Measurements from ENCODE around the gene LMCD1. TPM values are rescaled to one million over a fixed set of nuclear protein-coding genes. Genes with fewer than 3 reads are reported as not detected.
"Not testable (repeated sequence)": the region's sequence is repeated elsewhere in the genome, so short reads cannot be mapped to it uniquely, and the experiment has no call there.

Gene LMCD1
- total RNA-seq, 2 experiments from 2014 or later = 0.36 to 0.55 TPM

- H3K4me3 Mint-ChIP-seq = no peak overlapping the region
- intact Hi-C loops (cut with DNase I, micrococcal nuclease) = no loop called here
- H3K27me3 Mint-ChIP-seq = no peaks in the 10 kb centered on the region
- ChIA-PET POLR2A (no interaction called here), CTCF (no interaction called here)
- no peak overlapping the region for H3K4me3 ChIP-seq (ENCODE audit: low read length)
- H3K27me3 ChIP-seq (ENCODE audit: control insufficient read depth in 1 of 2, insufficient read depth in 2 of 2, low read length in 2 of 2) = no peaks in the 10 kb centered on the region
- no peak for DNase-seq
- no peaks in the 10 kb centered on the region for H3K36me3 ChIP-seq (ENCODE audit: insufficient read depth, low read length)
- H3K36me3 Mint-ChIP-seq (ENCODE audit: low read depth) = no peaks in the 10 kb centered on the region
- no peak overlapping the region for H3K27ac ChIP-seq (ENCODE audit: low read depth in 1 of 2, low read length in 2 of 2)
- no peak for ATAC-seq (ENCODE audit: poor library complexity)
- no peak overlapping the region for H3K27ac Mint-ChIP-seq
- no peaks in the 10 kb centered on the region for H3K4me1 ChIP-seq (ENCODE audit: insufficient read depth, low read length)
- no peaks in the 10 kb centered on the region for H3K9me3 Mint-ChIP-seq
- H3K4me1 Mint-ChIP-seq (ENCODE audit: low read depth) = no peaks in the 10 kb centered on the region
- H3K9me3 ChIP-seq (ENCODE audit: control insufficient read depth in 1 of 2, insufficient read depth in 1 of 2, low read length in 2 of 2) = no peaks in the 10 kb centered on the region
- TF ChIP-seq CTCF (IDR thresholded peaks at IDR 0.05) = no peak
Measured at GRCh38 chr3:8578282-8578681, 76.7 kb downstream of the LMCD1 start.

DNA sequence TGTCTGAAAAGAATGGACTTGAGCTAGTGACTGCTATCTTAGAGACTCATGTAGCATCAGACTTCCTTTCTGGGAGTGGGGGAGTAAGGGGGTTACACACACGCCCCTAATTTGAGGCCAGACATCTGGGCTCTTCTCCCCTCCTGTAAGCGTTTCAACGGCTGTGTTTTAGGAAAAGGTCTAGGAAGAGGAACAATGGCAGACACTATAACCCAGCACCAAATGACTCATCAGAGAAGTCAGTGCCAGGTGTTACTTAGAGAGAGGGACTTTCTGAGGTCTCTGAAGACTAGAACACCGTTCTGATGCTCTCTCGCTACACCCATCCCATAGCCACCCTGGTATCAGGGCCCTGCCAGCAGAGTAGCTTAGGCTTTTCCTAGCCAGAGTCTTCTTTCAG, 77.5 kb downstream of the LMCD1 start:
- no peak overlapping the region for H3K27ac Mint-ChIP-seq
- intact Hi-C loops (cut with DNase I, micrococcal nuclease) = no loop called here
- DNase-seq (no peak), ATAC-seq (ENCODE audit: poor library complexity) (no peak)
- no peaks in the 10 kb centered on the region for H3K4me1 Mint-ChIP-seq (ENCODE audit: low read depth)
- peaks cover 0 to 4% of the 10 kb centered on the region in 2 experiments for H3K9me3 ChIP-seq (ENCODE audit: control insufficient read depth in 1 of 2, insufficient read depth in 1 of 2, low read length in 2 of 2)
- no peaks in the 10 kb centered on the region for H3K9me3 Mint-ChIP-seq
- H3K4me1 ChIP-seq (ENCODE audit: insufficient read depth, low read length) = no peaks in the 10 kb centered on the region
- no peaks in the 10 kb centered on the region for H3K27me3 ChIP-seq (ENCODE audit: control insufficient read depth in 1 of 2, insufficient read depth in 2 of 2, low read length in 2 of 2)
- ChIA-PET POLR2A (no interaction called here), CTCF (no interaction called here)
- no peak overlapping the region for H3K4me3 Mint-ChIP-seq
- no peak overlapping the region for H3K4me3 ChIP-seq (ENCODE audit: low read length)
- no peaks in the 10 kb centered on the region for H3K36me3 Mint-ChIP-seq (ENCODE audit: low read depth)
- H3K27me3 Mint-ChIP-seq = no peaks in the 10 kb centered on the region
- no peak overlapping the region for H3K27ac ChIP-seq (ENCODE audit: low read depth in 1 of 2, low read length in 2 of 2)
- no peaks in the 10 kb centered on the region for H3K36me3 ChIP-seq (ENCODE audit: insufficient read depth, low read length)
- TF ChIP-seq CTCF (IDR thresholded peaks at IDR 0.05) = no peak

GRCh38 chr3:8579943-8580342, 78.3 kb downstream of the LMCD1 start:
- Histone ChIP-seq H3K9me3 (ENCODE audit: control insufficient read depth in 1 of 2, insufficient read depth in 1 of 2, low read length in 2 of 2) (peaks cover 0 to 4% of the 10 kb centered on the region in 2 experiments), H3K27me3 (ENCODE audit: control insufficient read depth in 1 of 2, insufficient read depth in 2 of 2, low read length in 2 of 2) (no peaks in the 10 kb centered on the region), H3K4me3 (ENCODE audit: low read length) (no peak overlapping the region), H3K4me1 (ENCODE audit: insufficient read depth, low read length) (no peaks in the 10 kb centered on the region), H3K27ac (ENCODE audit: low read depth in 1 of 2, low read length in 2 of 2) (no peak overlapping the region), H3K36me3 (ENCODE audit: insufficient read depth, low read length) (no peaks in the 10 kb centered on the region)
- no peak for DNase-seq
- H3K4me1 Mint-ChIP-seq (ENCODE audit: low read depth) = no peaks in the 10 kb centered on the region
- no peak for ATAC-seq (ENCODE audit: poor library complexity)
- POLR2A ChIA-PET = no interaction called here
- TF ChIP-seq CTCF (IDR thresholded peaks at IDR 0.05) = no peak
- H3K9me3 Mint-ChIP-seq = no peaks in the 10 kb centered on the region
- no peaks in the 10 kb centered on the region for H3K36me3 Mint-ChIP-seq (ENCODE audit: low read depth)
- H3K27me3 Mint-ChIP-seq = peaks cover 3% of the 10 kb centered on the region
- H3K4me3 Mint-ChIP-seq = no peak overlapping the region
- CTCF ChIA-PET = no interaction called here
- intact Hi-C loops (cut with DNase I, micrococcal nuclease) = no loop called here
- H3K27ac Mint-ChIP-seq = no peak overlapping the region

DNA sequence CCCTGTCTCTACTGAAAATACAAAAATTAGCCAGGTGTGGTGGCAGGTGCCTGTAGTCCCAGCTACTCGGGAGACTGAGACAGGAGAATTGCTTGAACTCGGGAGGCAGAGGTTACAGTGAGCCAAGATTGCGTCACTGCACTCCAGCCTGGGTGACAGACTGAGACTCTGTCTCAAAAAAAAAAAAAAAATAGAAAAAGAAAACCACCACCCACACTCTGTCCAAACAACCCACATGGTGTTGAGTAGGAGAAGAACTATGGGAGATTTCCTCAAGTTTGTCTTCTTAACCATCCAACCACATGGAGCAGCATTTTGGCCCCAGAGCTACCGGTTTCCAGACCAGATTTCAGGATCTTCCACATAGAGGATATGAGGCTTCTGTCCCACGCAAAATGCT, 78.8 kb downstream of the LMCD1 start:
- H3K9me3 ChIP-seq (ENCODE audit: control insufficient read depth in 1 of 2, insufficient read depth in 1 of 2, low read length in 2 of 2); H3K27ac Mint-ChIP-seq; H3K36me3 ChIP-seq (ENCODE audit: insufficient read depth, low read length); POLR2A ChIA-PET; H3K27ac ChIP-seq (ENCODE audit: low read depth in 1 of 2, low read length in 2 of 2); H3K27me3 ChIP-seq (ENCODE audit: control insufficient read depth in 1 of 2, insufficient read depth in 2 of 2, low read length in 2 of 2); H3K4me3 Mint-ChIP-seq; H3K4me3 ChIP-seq (ENCODE audit: low read length); DNase-seq; CTCF ChIA-PET; H3K9me3 Mint-ChIP-seq; H3K27me3 Mint-ChIP-seq; ATAC-seq (ENCODE audit: poor library complexity); H3K4me1 Mint-ChIP-seq (ENCODE audit: low read depth); H3K4me1 ChIP-seq (ENCODE audit: insufficient read depth, low read length); H3K36me3 Mint-ChIP-seq (ENCODE audit: low read depth); intact Hi-C loops (cut with DNase I, micrococcal nuclease): not testable (repeated sequence)
